ENCODE results near the gene CIROP. TPM values are rescaled to one million over a fixed set of nuclear protein-coding genes. Genes with fewer than 3 reads are reported as not detected.

The CIROP gene
- total and polyA plus RNA-seq, 9 of the 15 experiments (the other 6 are each of a cell fraction or from before 2014, with no cell fraction given), result not detected

DNA sequence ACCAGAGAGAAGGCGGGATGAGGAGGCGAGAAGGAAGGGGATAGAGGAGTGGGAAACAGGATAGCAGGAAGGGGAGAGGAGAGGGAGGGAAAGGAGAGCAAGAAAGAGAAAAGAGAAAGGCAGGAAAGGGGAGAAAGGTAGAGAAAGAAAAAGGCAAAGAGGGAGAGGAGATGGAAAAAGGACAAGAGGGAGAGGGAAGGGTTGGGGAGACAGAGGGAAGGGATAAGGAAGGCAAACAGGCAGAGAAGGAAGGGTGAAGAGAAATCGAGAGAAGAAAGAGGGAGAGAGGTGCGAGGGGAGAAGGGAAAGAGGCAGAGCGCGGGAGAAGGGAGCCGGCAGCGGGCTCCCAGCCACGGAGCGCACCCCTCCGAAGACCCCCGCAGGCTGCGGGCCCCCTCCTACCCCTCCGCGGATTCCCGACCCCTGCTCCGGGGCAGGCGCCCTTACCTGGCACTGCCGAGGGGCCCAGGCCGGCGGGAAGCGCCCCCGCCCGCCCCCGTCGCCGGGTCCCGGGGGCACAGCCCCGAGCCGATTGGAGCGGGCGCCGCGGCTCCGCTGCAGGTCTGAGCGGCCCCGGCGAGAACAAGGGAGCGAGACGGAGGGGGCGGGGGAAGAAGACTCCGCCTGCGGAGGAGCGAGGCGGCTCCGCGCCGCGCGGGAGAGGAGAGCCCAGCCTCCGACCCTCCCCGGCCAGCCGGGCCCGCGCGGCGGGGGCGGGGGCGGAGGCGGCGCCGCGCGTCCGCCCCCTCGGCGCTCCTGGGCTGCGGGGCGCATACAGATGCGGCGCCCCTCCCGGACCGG, 47.6 kb downstream of the CIROP start, which contains the start of gene CDH24 (continued):
- TF ChIP-seq, protein P1, sequence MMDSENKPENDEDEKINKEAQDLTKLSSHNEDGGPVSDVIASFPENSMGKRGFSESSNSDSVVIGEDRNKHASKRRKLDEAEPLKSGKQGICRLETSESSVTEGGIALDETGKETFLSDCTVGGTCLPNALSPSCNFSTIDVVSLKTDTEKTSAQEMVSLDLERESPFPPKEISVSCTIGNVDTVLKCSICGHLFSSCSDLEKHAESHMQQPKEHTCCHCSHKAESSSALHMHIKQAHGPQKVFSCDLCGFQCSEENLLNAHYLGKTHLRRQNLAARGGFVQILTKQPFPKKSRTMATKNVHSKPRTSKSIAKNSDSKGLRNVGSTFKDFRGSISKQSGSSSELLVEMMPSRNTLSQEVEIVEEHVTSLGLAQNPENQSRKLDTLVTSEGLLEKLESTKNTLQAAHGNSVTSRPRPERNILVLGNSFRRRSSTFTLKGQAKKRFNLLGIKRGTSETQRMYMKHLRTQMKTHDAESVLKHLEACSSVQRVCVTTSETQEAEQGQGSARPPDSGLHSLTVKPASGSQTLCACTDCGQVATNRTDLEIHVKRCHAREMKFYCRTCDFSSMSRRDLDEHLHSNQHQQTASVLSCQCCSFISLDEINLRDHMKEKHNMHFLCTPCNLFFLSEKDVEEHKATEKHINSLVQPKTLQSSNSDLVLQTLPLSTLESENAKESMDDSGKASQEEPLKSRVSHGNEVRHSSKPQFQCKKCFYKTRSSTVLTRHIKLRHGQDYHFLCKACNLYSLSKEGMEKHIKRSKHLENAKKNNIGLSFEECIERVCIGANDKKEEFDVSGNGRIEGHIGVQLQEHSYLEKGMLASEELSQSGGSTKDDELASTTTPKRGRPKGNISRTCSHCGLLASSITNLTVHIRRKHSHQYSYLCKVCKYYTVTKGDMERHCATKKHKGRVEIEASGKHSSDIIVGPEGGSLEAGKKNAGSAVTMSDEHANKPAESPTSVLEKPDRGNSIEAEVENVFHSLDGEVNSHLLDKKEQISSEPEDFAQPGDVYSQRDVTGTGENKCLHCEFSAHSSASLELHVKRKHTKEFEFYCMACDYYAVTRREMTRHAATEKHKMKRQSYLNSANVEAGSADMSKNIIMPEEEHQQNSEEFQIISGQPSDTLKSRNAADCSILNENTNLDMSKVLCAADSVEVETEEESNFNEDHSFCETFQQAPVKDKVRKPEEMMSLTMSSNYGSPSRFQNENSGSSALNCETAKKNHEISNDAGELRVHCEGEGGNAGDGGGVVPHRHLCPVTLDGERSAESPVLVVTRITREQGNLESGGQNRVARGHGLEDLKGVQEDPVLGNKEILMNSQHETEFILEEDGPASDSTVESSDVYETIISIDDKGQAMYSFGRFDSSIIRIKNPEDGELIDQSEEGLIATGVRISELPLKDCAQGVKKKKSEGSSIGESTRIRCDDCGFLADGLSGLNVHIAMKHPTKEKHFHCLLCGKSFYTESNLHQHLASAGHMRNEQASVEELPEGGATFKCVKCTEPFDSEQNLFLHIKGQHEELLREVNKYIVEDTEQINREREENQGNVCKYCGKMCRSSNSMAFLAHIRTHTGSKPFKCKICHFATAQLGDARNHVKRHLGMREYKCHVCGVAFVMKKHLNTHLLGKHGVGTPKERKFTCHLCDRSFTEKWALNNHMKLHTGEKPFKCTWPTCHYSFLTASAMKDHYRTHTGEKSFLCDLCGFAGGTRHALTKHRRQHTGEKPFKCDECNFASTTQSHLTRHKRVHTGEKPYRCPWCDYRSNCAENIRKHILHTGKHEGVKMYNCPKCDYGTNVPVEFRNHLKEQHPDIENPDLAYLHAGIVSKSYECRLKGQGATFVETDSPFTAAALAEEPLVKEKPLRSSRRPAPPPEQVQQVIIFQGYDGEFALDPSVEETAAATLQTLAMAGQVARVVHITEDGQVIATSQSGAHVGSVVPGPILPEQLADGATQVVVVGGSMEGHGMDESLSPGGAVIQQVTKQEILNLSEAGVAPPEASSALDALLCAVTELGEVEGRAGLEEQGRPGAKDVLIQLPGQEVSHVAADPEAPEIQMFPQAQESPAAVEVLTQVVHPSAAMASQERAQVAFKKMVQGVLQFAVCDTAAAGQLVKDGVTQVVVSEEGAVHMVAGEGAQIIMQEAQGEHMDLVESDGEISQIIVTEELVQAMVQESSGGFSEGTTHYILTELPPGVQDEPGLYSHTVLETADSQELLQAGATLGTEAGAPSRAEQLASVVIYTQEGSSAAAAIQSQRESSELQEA (IDR thresholded peaks at IDR 0.05; ENCODE audit: low read depth), result 0 out of 2 replicates have a peak, but pooled peaks have one; percentile 28
- TF ChIP-seq ZNF785 (CRISPR knock-in tag; IDR thresholded peaks at IDR 0.05), result no peak
- no peak; the same call in 1 of the 2 replicates for TF ChIP-seq PYGO2 (tag; IDR thresholded peaks at IDR 0.05)
- no peak for TF ChIP-seq ZNF324 (CRISPR knock-in tag; IDR thresholded peaks at IDR 0.05)
- TF ChIP-seq ZNF347 (CRISPR knock-in tag; IDR thresholded peaks at IDR 0.05; ENCODE audit: low read depth), result no peak
- TF ChIP-seq ZNF316 (IDR thresholded peaks at IDR 0.05), result peak; percentile 27; the same call in 1 of the 2 replicates
- TF ChIP-seq HDAC3 (IDR thresholded peaks at IDR 0.05; ENCODE audit: borderline replicate concordance, partially characterized antibody), result no peak
- TF ChIP-seq, protein P2, sequence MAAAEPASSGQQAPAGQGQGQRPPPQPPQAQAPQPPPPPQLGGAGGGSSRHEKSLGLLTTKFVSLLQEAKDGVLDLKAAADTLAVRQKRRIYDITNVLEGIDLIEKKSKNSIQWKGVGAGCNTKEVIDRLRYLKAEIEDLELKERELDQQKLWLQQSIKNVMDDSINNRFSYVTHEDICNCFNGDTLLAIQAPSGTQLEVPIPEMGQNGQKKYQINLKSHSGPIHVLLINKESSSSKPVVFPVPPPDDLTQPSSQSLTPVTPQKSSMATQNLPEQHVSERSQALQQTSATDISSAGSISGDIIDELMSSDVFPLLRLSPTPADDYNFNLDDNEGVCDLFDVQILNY (CRISPR knock-in tag; IDR thresholded peaks at IDR 0.05), result no peak
- TF ChIP-seq, protein P3, sequence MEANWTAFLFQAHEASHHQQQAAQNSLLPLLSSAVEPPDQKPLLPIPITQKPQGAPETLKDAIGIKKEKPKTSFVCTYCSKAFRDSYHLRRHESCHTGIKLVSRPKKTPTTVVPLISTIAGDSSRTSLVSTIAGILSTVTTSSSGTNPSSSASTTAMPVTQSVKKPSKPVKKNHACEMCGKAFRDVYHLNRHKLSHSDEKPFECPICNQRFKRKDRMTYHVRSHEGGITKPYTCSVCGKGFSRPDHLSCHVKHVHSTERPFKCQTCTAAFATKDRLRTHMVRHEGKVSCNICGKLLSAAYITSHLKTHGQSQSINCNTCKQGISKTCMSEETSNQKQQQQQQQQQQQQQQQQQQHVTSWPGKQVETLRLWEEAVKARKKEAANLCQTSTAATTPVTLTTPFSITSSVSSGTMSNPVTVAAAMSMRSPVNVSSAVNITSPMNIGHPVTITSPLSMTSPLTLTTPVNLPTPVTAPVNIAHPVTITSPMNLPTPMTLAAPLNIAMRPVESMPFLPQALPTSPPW (CRISPR knock-in tag; IDR thresholded peaks at IDR 0.05), result peak; percentile 71
- TF ChIP-seq ZNF76 (CRISPR knock-in tag; IDR thresholded peaks at IDR 0.05; ENCODE audit: borderline replicate concordance), result no peak
- no peak for TF ChIP-seq ZBTB17 (CRISPR knock-in tag; IDR thresholded peaks at IDR 0.05)
- TF ChIP-seq CBX3 (IDR thresholded peaks at IDR 0.05; ENCODE audit: borderline replicate concordance in 1 of 2, low read length in 2 of 2), result no peak
- peak; percentile 24 for TF ChIP-seq NCOA4 (IDR thresholded peaks at IDR 0.05; ENCODE audit: partially characterized antibody)
- TF ChIP-seq RAD21 (CRISPR knock-in tag; conservative IDR thresholded peaks at IDR 0.05 in 1 of 2, IDR thresholded peaks at IDR 0.05 in 1 of 2), result no peak
- peak in 1 of 2 experiments; percentile 24; a peak in 2 of 4 replicates for TF ChIP-seq SIN3A (IDR thresholded peaks at IDR 0.05; ENCODE audit: borderline replicate concordance in 2 of 2, control insufficient read depth in 1 of 2, low read depth in 2 of 2, low read length in 2 of 2)

Data from K562 (cell line).